HCT116 (cell line): Measurements from ENCODE around the gene SERTAD1. TPM values are rescaled to one million over a fixed set of nuclear protein-coding genes. Genes with fewer than 3 reads are reported as not detected.
A peak's percentile ranks its signal among the peaks of the same experiment; 100 is the strongest.

Experiments used
- ATAC-seq: fragments of 200-7000 bp; cut with Tn5 transposase; 2 replicates; pipeline ENCODE4 v1.9.1; 2020; ENCODE audit warnings: mild to moderate bottlenecking, moderate library complexity
- BruUV-seq: library from RNA; stranded (reverse); fragments of 400-500 nt; replicated peaks from 2 replicates; lab custom pipeline; 2021; lab: Mats Ljungman, UMichigan
- CTCF ChIA-PET: fragments of 300-600 bp; sonication (Branson Sonifier 250); formaldehyde crosslinking; loops from one replicate; lab custom pipeline; 2021; ENCODE audit warnings: antibody characterized with exemption; lab: Charles Lee
- POLR2A ChIA-PET: fragments of 300-600, 350-600 bp; sonication (Branson Sonifier 250); formaldehyde crosslinking; loops from one replicate; lab custom pipeline; 2021; ENCODE audit warnings: antibody characterized with exemption; lab: Charles Lee
- RAD21 ChIA-PET, 2 experiments: fragments of 300-600 bp; sonication (Branson Sonifier 250); formaldehyde crosslinking; loops; one replicate each; lab custom pipeline; 2023; ENCODE audit warnings: low total read pairs in 2 of 2; ENCODE audit not compliant: uncharacterized antibody in 2 of 2, unreplicated experiment in 2 of 2, low non-redundant PET in 1 of 2; lab: Charles Lee
- DNase-seq: peaks from one replicate; pipeline ENCODE4 v3.0.0-alpha.2; 2010; ENCODE audit warnings: low read depth, low spot score
- H2AFZ ChIP-seq: fragments of 200-600 bp; shearing (Covaris generic), sonication (generic); 2 replicates; pipeline ENCODE4 v1.6.1; 2017; ENCODE audit warnings: low read depth, mixed run types, mixed read lengths, antibody characterized with exemption, low read length; ENCODE audit not compliant: poor library complexity, severe bottlenecking
- H3K27ac ChIP-seq: 2 replicates; pipeline ENCODE4 v1.5.1; 2012; ENCODE audit warnings: low read depth, low read length
- H3K27me3 ChIP-seq: fragments of 200-600 bp; sonication (generic); 2 replicates; pipeline ENCODE4 v1.6.1; 2016; ENCODE audit warnings: mixed run types, low read length, mixed read lengths; ENCODE audit not compliant: insufficient read depth
- H3K36me3 ChIP-seq, 2 experiments: fragments of 200-500 bp in 1 of 2; fragments of 200-600 bp in 1 of 2; sonication (Bioruptor generic) in 1 of 2; sonication (generic) in 1 of 2; 2 replicates each; pipeline versions ENCODE4 v1.5.1 to v1.6.1; 2014 to 2016; ENCODE audit warnings: low read length in 2 of 2, inconsistent platforms in 1 of 2, mixed read lengths in 1 of 2, mixed run types in 1 of 2; ENCODE audit not compliant: insufficient read depth in 2 of 2, control insufficient read depth in 1 of 2
- H3K4me1 ChIP-seq, 2 experiments: fragments of 200-600 bp in 1 of 2; sonication (generic) in 1 of 2; 2 replicates each; pipeline versions ENCODE4 v1.5.1 to v1.6.1; 2012 to 2017; ENCODE audit warnings: low read length in 2 of 2, inconsistent platforms in 1 of 2, mild to moderate bottlenecking in 1 of 2, mixed read lengths in 1 of 2, mixed run types in 1 of 2, moderate library complexity in 1 of 2; ENCODE audit not compliant: insufficient read depth in 2 of 2, control insufficient read depth in 1 of 2
- H3K4me2 ChIP-seq: fragments of 200-600 bp; sonication (generic); 2 replicates; pipeline ENCODE4 v1.6.1; 2017; ENCODE audit warnings: mixed run types, low read length, mixed read lengths
- H3K4me3 ChIP-seq, 2 experiments: fragments of 200-600 bp in 1 of 2; sonication (generic) in 1 of 2; replicated peaks in 1 of 2; 2 replicates each; pipeline ENCODE4 v1.5.1; 2011 to 2016; ENCODE audit warnings: low read length in 2 of 2, control low read depth in 1 of 2, low read depth in 1 of 2, mild to moderate bottlenecking in 1 of 2, mixed read lengths in 1 of 2, mixed run types in 1 of 2
- H3K79me2 ChIP-seq: fragments of 200-600 bp; sonication (generic); 2 replicates; pipeline ENCODE4 v1.6.1; 2017; ENCODE audit warnings: mild to moderate bottlenecking, mixed run types, low read length, moderate library complexity, mixed read lengths; ENCODE audit not compliant: insufficient read depth
- H3K9ac ChIP-seq: fragments of 200-600 bp; sonication (generic); 2 replicates; pipeline ENCODE4 v1.6.1; 2016; ENCODE audit warnings: low read length, mixed read lengths
- H3K9me2 ChIP-seq: fragments of 200-600 bp; sonication (generic), shearing (Covaris generic); 2 replicates; pipeline ENCODE4 v1.6.1; 2017; ENCODE audit warnings: mixed run types, mild to moderate bottlenecking, moderate library complexity; ENCODE audit not compliant: insufficient read depth
- H3K9me3 ChIP-seq, 2 experiments: fragments of 200-500 bp in 1 of 2; fragments of 200-600 bp in 1 of 2; sonication (Bioruptor generic) in 1 of 2; sonication (generic) in 1 of 2; 2 replicates each; pipeline ENCODE4 v1.6.1; 2014 to 2017; ENCODE audit warnings: low read length in 2 of 2, mixed read lengths in 2 of 2, inconsistent platforms in 1 of 2, low read depth in 1 of 2, mild to moderate bottlenecking in 1 of 2, mixed run types in 1 of 2, moderate library complexity in 1 of 2; ENCODE audit not compliant: control insufficient read depth in 1 of 2, insufficient read depth in 1 of 2
- H4K20me1 ChIP-seq: fragments of 200-600 bp; sonication (generic), shearing (Covaris generic); 2 replicates; pipeline ENCODE4 v1.6.1; 2017; ENCODE audit warnings: mixed run types, mild to moderate bottlenecking, moderate library complexity; ENCODE audit not compliant: insufficient read depth
- EGR1 ChIP-seq: IDR thresholded peaks from 2 replicates; pipeline ENCODE4 v1.6.1; 2012; ENCODE audit warnings: low read depth
- ELF1 ChIP-seq: IDR thresholded peaks from 2 replicates; pipeline ENCODE4 v1.6.1; 2012; ENCODE audit warnings: low read depth, borderline replicate concordance
- EZH2phosphoT487 ChIP-seq: fragments of 200-600 bp; IDR thresholded peaks from 2 replicates; pipeline ENCODE4 v1.6.1; 2018; ENCODE audit warnings: antibody characterized with exemption, borderline replicate concordance
- POLR2AphosphoS5 ChIP-seq: IDR thresholded peaks from 2 replicates; pipeline ENCODE4 v1.6.1; 2011; ENCODE audit warnings: mild to moderate bottlenecking, low read depth, low read length, moderate library complexity
- RAD21 ChIP-seq: IDR thresholded peaks from 2 replicates; pipeline ENCODE4 v1.6.1; 2012; ENCODE audit warnings: low read depth, mild to moderate bottlenecking
- SP1 ChIP-seq: IDR thresholded peaks from 2 replicates; pipeline ENCODE4 v1.6.1; 2012; ENCODE audit warnings: low read depth
- YY1 ChIP-seq: IDR thresholded peaks from 2 replicates; pipeline ENCODE4 v1.6.1; 2011; ENCODE audit warnings: low read length, low read depth, moderate library complexity, mild to moderate bottlenecking; ENCODE audit not compliant: insufficient replicate concordance; ENCODE audit errors: extremely low read depth
- ZFX ChIP-seq: fragments of 450-650 bp; IDR thresholded peaks from 2 replicates; pipeline ENCODE4 v1.6.1; 2017
- ZNF274 ChIP-seq: fragments of 200-500 bp; sonication (Bioruptor generic); IDR thresholded peaks from 2 replicates; pipeline ENCODE4 v1.6.1; 2014; ENCODE audit warnings: mild to moderate bottlenecking, low read depth, low read length, inconsistent platforms
- intact Hi-C: fragments of 100-400 bp; cut with micrococcal nuclease; formaldehyde crosslinking; loops from 2 replicates; pipeline ENCODE4 v1.10.0; 2022
- total RNA-seq: library from RNA; stranded (reverse); gene quantifications from one replicate; pipeline ENCODE4 v1.2.1, GENCODE V29; 2021; ENCODE audit not compliant: unreplicated experiment
- TF ChIP-seq, protein P1 (sequence below): IDR thresholded peaks from 2 replicates; pipeline ENCODE4 v1.6.1; 2012; ENCODE audit warnings: low read depth
- TF ChIP-seq, protein P2 (sequence below): IDR thresholded peaks from 2 replicates; pipeline ENCODE4 v1.6.1; 2012

Gene SERTAD1
- total RNA-seq, 1 experiment from 2014 or later, result 30.3 TPM

DNA sequence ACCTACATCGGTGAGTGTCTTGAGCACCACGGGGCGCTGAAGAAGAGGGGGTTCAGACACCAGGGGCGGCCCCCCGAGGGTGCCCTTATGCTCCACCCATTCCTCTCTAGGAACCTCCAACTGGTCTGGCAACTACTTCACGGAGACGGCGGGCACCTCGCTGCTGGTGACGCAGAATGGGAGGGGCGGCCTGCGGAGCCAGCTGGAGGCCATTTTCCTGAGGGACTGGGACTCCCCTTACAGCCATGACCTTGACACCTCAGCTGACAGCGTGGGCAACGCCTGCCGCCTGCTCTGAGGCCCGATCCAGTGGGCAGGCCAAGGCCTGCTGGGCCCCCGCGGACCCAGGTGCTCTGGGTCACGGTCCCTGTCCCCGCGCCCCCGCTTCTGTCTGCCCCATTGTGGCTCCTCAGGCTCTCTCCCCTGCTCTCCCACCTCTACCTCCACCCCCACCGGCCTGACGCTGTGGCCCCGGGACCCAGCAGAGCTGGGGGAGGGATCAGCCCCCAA lies 47.9 kb downstream of the SERTAD1 start:
- POLR2A ChIA-PET, result no interaction called here
- no peaks in the 10 kb centered on the region for H3K4me1 ChIP-seq
- TSS peak; percentile 84 for BruUV-seq

More for the DNA sequence above, 47.9 kb downstream of the SERTAD1 start:
- ChIA-PET RAD21 (no interaction called here), CTCF (interaction anchor here (1.3 kb wide), 1 partner anchor 238 kb away, joined by 3 read pairs; no protein-coding TSS in a partner anchor)
- Histone ChIP-seq H3K9me2 (no peaks in the 10 kb centered on the region), H3K27me3 (no peaks in the 10 kb centered on the region), H3K9me3 (no peaks in the 10 kb centered on the region), H4K20me1 (no peaks in the 10 kb centered on the region), H3K79me2 (no peaks in the 10 kb centered on the region), H3K4me2 (no peak overlapping the region), H2AFZ (no peak overlapping the region), H3K27ac (no peak overlapping the region), H3K36me3 (no peaks in the 10 kb centered on the region; a peak in 1 of 4 replicates), H3K4me3 (no peak overlapping the region), H3K9ac (no peak overlapping the region)
- TF ChIP-seq, protein P1, sequence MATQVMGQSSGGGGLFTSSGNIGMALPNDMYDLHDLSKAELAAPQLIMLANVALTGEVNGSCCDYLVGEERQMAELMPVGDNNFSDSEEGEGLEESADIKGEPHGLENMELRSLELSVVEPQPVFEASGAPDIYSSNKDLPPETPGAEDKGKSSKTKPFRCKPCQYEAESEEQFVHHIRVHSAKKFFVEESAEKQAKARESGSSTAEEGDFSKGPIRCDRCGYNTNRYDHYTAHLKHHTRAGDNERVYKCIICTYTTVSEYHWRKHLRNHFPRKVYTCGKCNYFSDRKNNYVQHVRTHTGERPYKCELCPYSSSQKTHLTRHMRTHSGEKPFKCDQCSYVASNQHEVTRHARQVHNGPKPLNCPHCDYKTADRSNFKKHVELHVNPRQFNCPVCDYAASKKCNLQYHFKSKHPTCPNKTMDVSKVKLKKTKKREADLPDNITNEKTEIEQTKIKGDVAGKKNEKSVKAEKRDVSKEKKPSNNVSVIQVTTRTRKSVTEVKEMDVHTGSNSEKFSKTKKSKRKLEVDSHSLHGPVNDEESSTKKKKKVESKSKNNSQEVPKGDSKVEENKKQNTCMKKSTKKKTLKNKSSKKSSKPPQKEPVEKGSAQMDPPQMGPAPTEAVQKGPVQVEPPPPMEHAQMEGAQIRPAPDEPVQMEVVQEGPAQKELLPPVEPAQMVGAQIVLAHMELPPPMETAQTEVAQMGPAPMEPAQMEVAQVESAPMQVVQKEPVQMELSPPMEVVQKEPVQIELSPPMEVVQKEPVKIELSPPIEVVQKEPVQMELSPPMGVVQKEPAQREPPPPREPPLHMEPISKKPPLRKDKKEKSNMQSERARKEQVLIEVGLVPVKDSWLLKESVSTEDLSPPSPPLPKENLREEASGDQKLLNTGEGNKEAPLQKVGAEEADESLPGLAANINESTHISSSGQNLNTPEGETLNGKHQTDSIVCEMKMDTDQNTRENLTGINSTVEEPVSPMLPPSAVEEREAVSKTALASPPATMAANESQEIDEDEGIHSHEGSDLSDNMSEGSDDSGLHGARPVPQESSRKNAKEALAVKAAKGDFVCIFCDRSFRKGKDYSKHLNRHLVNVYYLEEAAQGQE, result no peak
- TF ChIP-seq ZNF274, result no peak
- no peak for TF ChIP-seq SP1
- no peak for TF ChIP-seq ZFX
- TF ChIP-seq, protein P2, sequence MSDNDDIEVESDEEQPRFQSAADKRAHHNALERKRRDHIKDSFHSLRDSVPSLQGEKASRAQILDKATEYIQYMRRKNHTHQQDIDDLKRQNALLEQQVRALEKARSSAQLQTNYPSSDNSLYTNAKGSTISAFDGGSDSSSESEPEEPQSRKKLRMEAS, result no peak
- TF ChIP-seq YY1, result no peak
- TF ChIP-seq EZH2phosphoT487, result no peak
- TF ChIP-seq ELF1, result no peak
- no peak for TF ChIP-seq POLR2AphosphoS5
- no peak for TF ChIP-seq EGR1
- no peak for TF ChIP-seq RAD21
- ATAC-seq, result no peak
- no peak for DNase-seq
- intact Hi-C loops, result no loop called here
